Vagina (tissue), 2 donors: ENCODE measurements around the gene CD70.

Source experiments
- POLR2AphosphoS5 ChIP-seq, 2 donors: sonication (generic); formaldehyde crosslinking; IDR thresholded peaks; one replicate each; pipeline ENCODE4 v1.9.0; 2017; ENCODE audit warnings: antibody characterized with exemption in 2 of 2, mild to moderate bottlenecking in 2 of 2, low read depth in 1 of 2; ENCODE audit not compliant: insufficient read depth in 1 of 2
- TF ChIP-seq, protein P1 (sequence below), 3 experiments: fragments of 450-650 bp in 2 of 3; fragments of 200-600 bp in 1 of 3; sonication (generic) in 1 of 3; IDR thresholded peaks; one replicate each; pipeline ENCODE4 v1.5.1; 2017 to 2019; ENCODE audit warnings: antibody characterized with exemption in 3 of 3, mild to moderate bottlenecking in 2 of 3, moderate library complexity in 2 of 3

- TF ChIP-seq, protein P1, sequence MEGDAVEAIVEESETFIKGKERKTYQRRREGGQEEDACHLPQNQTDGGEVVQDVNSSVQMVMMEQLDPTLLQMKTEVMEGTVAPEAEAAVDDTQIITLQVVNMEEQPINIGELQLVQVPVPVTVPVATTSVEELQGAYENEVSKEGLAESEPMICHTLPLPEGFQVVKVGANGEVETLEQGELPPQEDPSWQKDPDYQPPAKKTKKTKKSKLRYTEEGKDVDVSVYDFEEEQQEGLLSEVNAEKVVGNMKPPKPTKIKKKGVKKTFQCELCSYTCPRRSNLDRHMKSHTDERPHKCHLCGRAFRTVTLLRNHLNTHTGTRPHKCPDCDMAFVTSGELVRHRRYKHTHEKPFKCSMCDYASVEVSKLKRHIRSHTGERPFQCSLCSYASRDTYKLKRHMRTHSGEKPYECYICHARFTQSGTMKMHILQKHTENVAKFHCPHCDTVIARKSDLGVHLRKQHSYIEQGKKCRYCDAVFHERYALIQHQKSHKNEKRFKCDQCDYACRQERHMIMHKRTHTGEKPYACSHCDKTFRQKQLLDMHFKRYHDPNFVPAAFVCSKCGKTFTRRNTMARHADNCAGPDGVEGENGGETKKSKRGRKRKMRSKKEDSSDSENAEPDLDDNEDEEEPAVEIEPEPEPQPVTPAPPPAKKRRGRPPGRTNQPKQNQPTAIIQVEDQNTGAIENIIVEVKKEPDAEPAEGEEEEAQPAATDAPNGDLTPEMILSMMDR (IDR thresholded peaks at IDR 0.05) = no peak
- TF ChIP-seq POLR2AphosphoS5 (IDR thresholded peaks at IDR 0.05; ENCODE audit: insufficient read depth in 1 of 2, low read depth in 1 of 2) = no peak
Measured at GRCh38 chr19:6570764-6571163, 20.2 kb downstream of the CD70 start.
